IMR-90 (cell line): ENCODE results near the gene SLC47A2. TPM values are rescaled to one million over a fixed set of nuclear protein-coding genes. Genes with fewer than 3 reads are reported as not detected.

Experiments
- ATAC-seq: fragments of 200-7000 bp; cut with Tn5 transposase; 2 replicates; pipeline ENCODE4 v1.9.1; 2020; ENCODE audit warnings: low read depth, mild to moderate bottlenecking, moderate library complexity
- BruUV-seq: library from RNA; stranded (reverse); fragments of 400-500 nt; replicated peaks from 2 replicates; lab custom pipeline; 2021; lab: Mats Ljungman, UMichigan
- CTCF ChIA-PET: fragments of 300-600 bp; formaldehyde crosslinking; extraction: SDS; loops from one replicate; lab custom pipeline; 2021; ENCODE audit warnings: antibody characterized with exemption; lab: Yijun Ruan, JAX
- POLR2A ChIA-PET: fragments of 300-600 bp; sonication (Branson Sonifier 250); formaldehyde crosslinking; loops from one replicate; lab custom pipeline; 2022; ENCODE audit warnings: antibody characterized with exemption; ENCODE audit not compliant: unreplicated experiment; lab: Charles Lee
- DNase-seq: peaks from one replicate; pipeline ENCODE4 v3.0.0; 2013
- H2AFZ ChIP-seq: replicated peaks from 2 replicates; pipeline ENCODE3; 2013; ENCODE audit warnings: low read length, mild to moderate bottlenecking; ENCODE audit not compliant: poor library complexity
- H2AK5ac ChIP-seq: 2 replicates; pipeline ENCODE4 v1.6.1; 2013; ENCODE audit warnings: low read depth, low read length, inconsistent platforms
- H2AK9ac ChIP-seq: replicated peaks from 2 replicates; pipeline ENCODE3; 2013; ENCODE audit warnings: mild to moderate bottlenecking, low read depth, low read length, moderate library complexity; ENCODE audit not compliant: poor library complexity
- H2BK120ac ChIP-seq: 2 replicates; pipeline ENCODE4 v1.6.1; 2013; ENCODE audit warnings: low read depth, low read length, inconsistent platforms
- H2BK15ac ChIP-seq: 3 replicates; pipeline ENCODE4 v1.6.1; 2013; ENCODE audit warnings: low read depth, low read length, inconsistent platforms
- H2BK20ac ChIP-seq: 2 replicates; pipeline ENCODE4 v1.6.1; 2013; ENCODE audit warnings: low read depth, mild to moderate bottlenecking, inconsistent platforms, low read length, moderate library complexity
- H2BK5ac ChIP-seq: 2 replicates; pipeline ENCODE4 v1.6.1; 2013; ENCODE audit warnings: mild to moderate bottlenecking, low read depth, low read length, inconsistent platforms; ENCODE audit not compliant: poor library complexity, severe bottlenecking
- H3K14ac ChIP-seq: replicated peaks from 2 replicates; pipeline ENCODE4 v1.6.1; 2013; ENCODE audit warnings: low read depth, low read length, inconsistent platforms
- H3K18ac ChIP-seq: 2 replicates; pipeline ENCODE4 v1.6.1; 2013; ENCODE audit warnings: low read depth, low read length, control low read depth
- H3K23ac ChIP-seq: 2 replicates; pipeline ENCODE4 v1.6.1; 2013; ENCODE audit warnings: low read depth, low read length, inconsistent platforms
- H3K27ac ChIP-seq: 2 replicates; pipeline ENCODE4 v1.5.1; 2013; ENCODE audit warnings: mild to moderate bottlenecking, control low read depth, low read length; ENCODE audit not compliant: insufficient read depth
- H3K27me3 ChIP-seq: 2 replicates; pipeline ENCODE4 v1.6.1; 2013; ENCODE audit warnings: low read length; ENCODE audit not compliant: control insufficient read depth, insufficient read depth
- H3K36me3 ChIP-seq: 2 replicates; pipeline ENCODE4 v1.6.1; 2013; ENCODE audit warnings: low read length, mixed read lengths; ENCODE audit not compliant: control insufficient read depth, insufficient read depth
- H3K4ac ChIP-seq: 2 replicates; pipeline ENCODE4 v1.6.1; 2013; ENCODE audit warnings: low read depth, low read length, inconsistent platforms
- H3K4me1 ChIP-seq: 2 replicates; pipeline ENCODE4 v1.6.1; 2013; ENCODE audit warnings: low read length, mixed read lengths; ENCODE audit not compliant: control insufficient read depth, insufficient read depth
- H3K4me2 ChIP-seq: 2 replicates; pipeline ENCODE4 v1.6.1; 2013; ENCODE audit warnings: low read depth, mild to moderate bottlenecking, control low read depth, low read length, moderate library complexity
- H3K4me3 ChIP-seq: 2 replicates; pipeline ENCODE4 v1.5.1; 2013; ENCODE audit warnings: low read depth, mild to moderate bottlenecking, control low read depth, low read length, moderate library complexity; ENCODE audit not compliant: insufficient read depth
- H3K56ac ChIP-seq: 2 replicates; pipeline ENCODE4 v1.6.1; 2013; ENCODE audit warnings: low read length, inconsistent platforms; ENCODE audit not compliant: insufficient read depth; ENCODE audit errors: extremely low read depth
- H3K79me1 ChIP-seq, 2 experiments: 2 replicates each; pipeline ENCODE4 v1.6.1; 2013; ENCODE audit warnings: low read length in 2 of 2, inconsistent platforms in 1 of 2, low read depth in 1 of 2
- H3K9ac ChIP-seq: 2 replicates; pipeline ENCODE4 v1.6.1; 2013; ENCODE audit warnings: low read depth, low read length, control low read depth
- H3K9me1 ChIP-seq: 2 replicates; pipeline ENCODE4 v1.6.1; 2013; ENCODE audit warnings: low read length, inconsistent platforms; ENCODE audit not compliant: insufficient read depth
- H3K9me3 ChIP-seq: 2 replicates; pipeline ENCODE4 v1.6.1; 2013; ENCODE audit warnings: low read length; ENCODE audit not compliant: control insufficient read depth, insufficient read depth
- H4K20me1 ChIP-seq: 2 replicates; pipeline ENCODE4 v1.6.1; 2013; ENCODE audit warnings: low read length, inconsistent platforms; ENCODE audit not compliant: insufficient read depth
- H4K5ac ChIP-seq: 2 replicates; pipeline ENCODE4 v1.6.1; 2013; ENCODE audit warnings: mild to moderate bottlenecking, low read depth, low read length, control low read depth
- H4K8ac ChIP-seq, 2 experiments: 2 replicates each; pipeline ENCODE4 v1.6.1; 2013; ENCODE audit warnings: low read depth in 2 of 2, low read length in 2 of 2, control low read depth in 1 of 2, inconsistent platforms in 1 of 2
- H4K91ac ChIP-seq: 2 replicates; pipeline ENCODE4 v1.6.1; 2013; ENCODE audit warnings: low read depth, low read length, inconsistent platforms; ENCODE audit not compliant: insufficient read depth
- CEBPB ChIP-seq: IDR thresholded peaks from 2 replicates; pipeline ENCODE4 v1.6.1; 2012; ENCODE audit warnings: low read depth, low read length, improper control_type of control experiment
- CTCF ChIP-seq: conservative IDR thresholded peaks from 2 replicates; pipeline ENCODE4 v1.5.1; 2012; ENCODE audit warnings: mild to moderate bottlenecking, low read depth, low read length, improper control_type of control experiment
- ELK1 ChIP-seq: fragments of 150-350 bp; IDR thresholded peaks from 2 replicates; pipeline ENCODE4 v1.6.1; 2016; ENCODE audit warnings: low read depth, mild to moderate bottlenecking, low read length, moderate library complexity, borderline replicate concordance
- MAFK ChIP-seq: IDR thresholded peaks from 2 replicates; pipeline ENCODE4 v1.6.1; 2012; ENCODE audit warnings: low read depth, low read length, improper control_type of control experiment
- NFE2L2 ChIP-seq: fragments of 150-350 bp; IDR thresholded peaks from 2 replicates; pipeline ENCODE4 v1.6.1; 2016; ENCODE audit warnings: low read depth, mild to moderate bottlenecking, low read length
- RCOR1 ChIP-seq: IDR thresholded peaks from 2 replicates; pipeline ENCODE4 v1.6.1; 2012; ENCODE audit warnings: mild to moderate bottlenecking, low read length, improper control_type of control experiment; ENCODE audit not compliant: insufficient replicate concordance
- RFX5 ChIP-seq: IDR thresholded peaks from 2 replicates; pipeline ENCODE4 v1.8.0; 2012; ENCODE audit warnings: low read depth, mild to moderate bottlenecking, low read length, moderate library complexity
- USF2 ChIP-seq: fragments of 150-350 bp; IDR thresholded peaks from 2 replicates; pipeline ENCODE4 v1.6.1; 2017; ENCODE audit warnings: mild to moderate bottlenecking, antibody characterized with exemption, low read length, low read depth
- WGBS, 2 experiments: methylation state at CpG; one replicate each; pipeline versions ENCODE4 v1.1.5 to v1.1.7; 2013; ENCODE audit warnings: missing lambda C conversion rate in 2 of 2; ENCODE audit not compliant: insufficient read length in 1 of 2; ENCODE audit errors: extremely low coverage in 2 of 2; 5-methylcytosine and 5-hydroxymethylcytosine counted together
- dilution Hi-C: fragments of 300-500 bp; cut with HindIII; formaldehyde crosslinking; loops from one replicate; pipeline ENCODE4 v1.14.3; 2018; ENCODE audit warnings: low sequenced_read_pairs; ENCODE audit not compliant: unreplicated experiment
- in situ Hi-C: fragments of 300-500 bp; cut with MboI; formaldehyde crosslinking; loops from 3 replicates; pipeline ENCODE4 v1.14.3; 2019; ENCODE audit warnings: low sequenced_read_pairs, inconsistent platforms, mixed read lengths
- intact Hi-C: fragments of 100-400 bp; cut with micrococcal nuclease; formaldehyde crosslinking; loops from 2 replicates; pipeline ENCODE4 v1.10.0; 2022
- polyA plus RNA-seq, 3 experiments: library from polyadenylated mRNA; depleted of rRNA; stranded (reverse); fragments of >200 nt; gene quantifications; 2 replicates each; pipeline ENCODE4 v1.2.3, GENCODE V29; 2012; ENCODE audit warnings: low replicate concordance in 1 of 3
- total RNA-seq: library from RNA; depleted of rRNA; stranded (reverse); fragments of >200 nt; gene quantifications from 2 replicates; pipeline ENCODE4 v1.2.3, GENCODE V29; 2012

The SLC47A2 gene
- total and polyA plus RNA-seq, 2 of the 4 experiments (the other 2 are of a cell fraction): not detected

DNA sequence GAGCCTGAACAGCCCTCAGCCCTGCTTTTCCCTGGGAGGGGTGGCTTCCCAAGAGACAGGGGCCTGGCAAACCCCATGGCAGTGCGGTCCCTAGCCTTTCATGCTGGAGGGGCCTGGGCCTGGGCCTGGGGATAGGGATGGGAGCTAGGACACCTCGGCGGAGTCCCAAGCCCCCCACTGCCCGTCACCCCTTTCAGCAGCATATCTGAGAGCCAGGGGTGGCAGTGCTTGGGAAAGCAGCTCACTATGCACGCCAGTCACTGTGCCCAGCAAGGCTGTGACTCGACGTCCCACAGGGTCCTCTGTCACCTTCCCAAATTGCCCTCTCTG is 612 bp upstream of the SLC47A2 start:
- Histone ChIP-seq H4K8ac (no peak overlapping the region), H3K27ac (no peak overlapping the region), H3K79me1 (no peaks in the 10 kb centered on the region), H3K4me1 (no peaks in the 10 kb centered on the region), H2BK15ac (no peak overlapping the region), H3K14ac (no peak overlapping the region), H2BK20ac (no peak overlapping the region), H4K91ac (no peak overlapping the region), H3K4ac (no peak overlapping the region), H2BK120ac (no peak overlapping the region), H4K5ac (no peak overlapping the region), H3K56ac (no peak overlapping the region), H3K4me2 (no peak overlapping the region), H3K4me3 (no peak overlapping the region), H3K27me3 (peaks cover 22% of the 10 kb centered on the region; the same call in 1 of the 2 replicates), H3K9ac (no peak overlapping the region), H2BK5ac (no peak overlapping the region), H3K36me3 (no peaks in the 10 kb centered on the region), H2AFZ (no peak overlapping the region), H3K18ac (no peak overlapping the region), H3K9me3 (no peaks in the 10 kb centered on the region), H4K20me1 (no peaks in the 10 kb centered on the region), H3K9me1 (no peaks in the 10 kb centered on the region), H2AK5ac (no peak overlapping the region), H3K23ac (no peak overlapping the region), H2AK9ac (no peak overlapping the region)
- ATAC-seq (no peak), DNase-seq (no peak)
- dilution Hi-C loops (no loop called here), in situ Hi-C loops (no loop called here), intact Hi-C loops (no loop called here)
- TF ChIP-seq USF2 (no peak), ELK1 (no peak), NFE2L2 (no peak), RFX5 (no peak), CTCF (no peak), RCOR1 (no peak), CEBPB (no peak), MAFK (no peak)
- BruUV-seq: no TSS peak
- POLR2A ChIA-PET: no interaction called here
- WGBS, 2 experiments: no CpG with 5 or more reads among the region's 7 CpGs
- CTCF ChIA-PET: no interaction called here
